Measurements from ENCODE around the gene B3GNT9. TPM values are rescaled to one million over a fixed set of nuclear protein-coding genes. Genes with fewer than 3 reads are reported as not detected.

Gene B3GNT9
- total and polyA plus RNA-seq, 3 donors from 2014 or later = 18.0 to 24.6 (median 18.6) TPM

GRCh38 chr16:67198238-67198734 is 47.5 kb upstream of the B3GNT9 start:
- no peaks in the 10 kb centered on the region for H3K36me3 ChIP-seq (ENCODE audit: low read depth, missing control alignments)
- peaks cover 26% of the 10 kb centered on the region for H3K4me1 ChIP-seq
- DNase-seq = peak; percentile 66

GRCh38 chr16:67197704-67198103 is 46.9 kb upstream of the B3GNT9 start:
- H3K9me3 ChIP-seq = no peaks in the 10 kb centered on the region
- no peak for DNase-seq
- H3K4me3 ChIP-seq = no peak overlapping the region
- TF ChIP-seq POLR2A (IDR thresholded peaks at IDR 0.05) (no peak), CTCF (IDR thresholded peaks at IDR 0.05) (no peak)
- WGBS, 2 donors = 76 to 77% methylated on average over 6 of the region's 6 CpGs
- H3K36me3 ChIP-seq (ENCODE audit: low read depth, missing control alignments) = no peaks in the 10 kb centered on the region
- no peak overlapping the region for H3K27ac ChIP-seq
- peaks cover 31% of the 10 kb centered on the region for H3K4me1 ChIP-seq
- H3K27me3 ChIP-seq = no peaks in the 10 kb centered on the region
- intact Hi-C loops (cut with DNase I; ENCODE audit: low total_unique reads) = no loop called here

More at GRCh38 chr16:67198238-67198734, 47.5 kb upstream of the B3GNT9 start:
- intact Hi-C loops (cut with DNase I; ENCODE audit: low total_unique reads) = no loop called here
- peak; percentile 53 to 66 (median 56) for TF ChIP-seq CTCF (IDR thresholded peaks at IDR 0.05)
- no peak for TF ChIP-seq POLR2A (IDR thresholded peaks at IDR 0.05)
- Histone ChIP-seq H3K27me3 (no peaks in the 10 kb centered on the region), H3K4me3 (no peak overlapping the region), H3K9me3 (no peaks in the 10 kb centered on the region), H3K27ac (no peak overlapping the region)
- WGBS, 2 donors = 47 to 59% methylated on average over 4 to 12 of the region's 12 CpGs

- H3K9me3 ChIP-seq = no peaks in the 10 kb centered on the region
- no peaks in the 10 kb centered on the region for H3K27me3 ChIP-seq
- H3K4me1 ChIP-seq = peaks cover 34% of the 10 kb centered on the region
- H3K4me3 ChIP-seq = no peak overlapping the region
- no peaks in the 10 kb centered on the region for H3K36me3 ChIP-seq (ENCODE audit: low read depth, missing control alignments)
- H3K27ac ChIP-seq = no peak overlapping the region
- DNase-seq = no peak
- intact Hi-C loops (cut with DNase I; ENCODE audit: low total_unique reads) = no loop called here
- TF ChIP-seq POLR2A (IDR thresholded peaks at IDR 0.05) (no peak), CTCF (IDR thresholded peaks at IDR 0.05) (no peak)
- 100% methylated on average over 1 of the region's 1 CpG for WGBS, 2 donors
These were observed 46.1 kb upstream of the B3GNT9 start for GRCh38 chr16:67196881-67197280.

GRCh38 chr16:67195676-67196075 is 44.9 kb upstream of the B3GNT9 start:
- H3K27ac ChIP-seq = no peak overlapping the region
- TF ChIP-seq CTCF (IDR thresholded peaks at IDR 0.05) (no peak), POLR2A (IDR thresholded peaks at IDR 0.05) (no peak)
- H3K27me3 ChIP-seq = no peaks in the 10 kb centered on the region
- DNase-seq = no peak
- intact Hi-C loops (cut with DNase I; ENCODE audit: low total_unique reads) = no loop called here
- H3K4me1 ChIP-seq = peaks cover 43% of the 10 kb centered on the region
- no peak overlapping the region for H3K4me3 ChIP-seq
- H3K36me3 ChIP-seq (ENCODE audit: low read depth, missing control alignments) = no peaks in the 10 kb centered on the region
- 73% methylated on average over 4 to 5 of the region's 5 CpGs for WGBS, 2 donors
- H3K9me3 ChIP-seq = no peaks in the 10 kb centered on the region

- no peak overlapping the region for H3K27ac ChIP-seq
- 93 to 95% methylated on average over 3 to 6 of the region's 6 CpGs for WGBS, 2 donors
- intact Hi-C loops (cut with DNase I; ENCODE audit: low total_unique reads) = no loop called here
- TF ChIP-seq POLR2A (IDR thresholded peaks at IDR 0.05) = no peak
- no peak for TF ChIP-seq CTCF (IDR thresholded peaks at IDR 0.05)
- no peaks in the 10 kb centered on the region for H3K36me3 ChIP-seq (ENCODE audit: low read depth, missing control alignments)
- H3K4me1 ChIP-seq = peaks cover 46% of the 10 kb centered on the region
- no peaks in the 10 kb centered on the region for H3K27me3 ChIP-seq
- no peaks in the 10 kb centered on the region for H3K9me3 ChIP-seq
- DNase-seq = no peak
- no peak overlapping the region for H3K4me3 ChIP-seq
These were observed 43.5 kb upstream of the B3GNT9 start for GRCh38 chr16:67194260-67194659.

All from testis (tissue), 3 donors.